ENCODE measurements around the gene SND1.

GRCh38 chr7:128029405-128029995 lies 377.5 kb downstream of the SND1 start:
- TF ChIP-seq POU6F1 (CRISPR knock-in tag; IDR thresholded peaks at IDR 0.05; ENCODE audit: borderline replicate concordance, low read depth): no peak
- TF ChIP-seq TSHZ2 (CRISPR knock-in tag; IDR thresholded peaks at IDR 0.05): no peak
